H1 (cell line): ENCODE results near the gene VAPB. TPM values are rescaled to one million over a fixed set of nuclear protein-coding genes. Genes with fewer than 3 reads are reported as not detected.

Experiments used
- CTCF ChIA-PET: fragments of 300-600 bp; sonication (Branson Sonifier 250); formaldehyde crosslinking; loops from one replicate; lab custom pipeline; 2021; ENCODE audit not compliant: partially characterized antibody; lab: Charles Lee
- POLR2A ChIA-PET: fragments of 300-600 bp; sonication (Branson Sonifier 250); formaldehyde crosslinking; loops from one replicate; lab custom pipeline; 2021; ENCODE audit warnings: inconsistent platforms; ENCODE audit not compliant: partially characterized antibody; lab: Charles Lee
- DNase-seq, 2 experiments: peaks; one replicate each; pipeline versions ENCODE4 v3.0.0 to v3.0.0-alpha.2; 2010 to 2022; ENCODE audit warnings: low spot score in 2 of 2, low read depth in 1 of 2, mixed read lengths in 1 of 2
- FAIRE-seq: peaks from 2 replicates; lab custom pipeline; 2011; peaks lifted over from hg19 to GRCh38; lab: Jason Lieb, UNC
- H2AFZ ChIP-seq: 2 replicates; pipeline ENCODE4 v1.8.1; 2012; ENCODE audit warnings: low read length, inconsistent platforms
- H2AK5ac ChIP-seq: 2 replicates; pipeline ENCODE4 v1.6.1; 2013; ENCODE audit warnings: low read depth, low read length
- H2BK120ac ChIP-seq: replicated peaks from 2 replicates; pipeline ENCODE3; 2013; ENCODE audit warnings: low read depth, low read length, inconsistent platforms
- H2BK12ac ChIP-seq: 2 replicates; pipeline ENCODE4 v1.6.1; 2013; ENCODE audit warnings: low read depth, low read length
- H2BK15ac ChIP-seq: 2 replicates; pipeline ENCODE4 v1.6.1; 2013; ENCODE audit warnings: low read length
- H2BK20ac ChIP-seq: 2 replicates; pipeline ENCODE4 v1.6.1; 2013; ENCODE audit warnings: low read length
- H2BK5ac ChIP-seq: 2 replicates; pipeline ENCODE4 v1.6.1; 2013; ENCODE audit warnings: low read depth, low read length
- H3K14ac ChIP-seq: 2 replicates; pipeline ENCODE4 v1.6.1; 2013; ENCODE audit warnings: inconsistent platforms; ENCODE audit not compliant: insufficient read length
- H3K18ac ChIP-seq: 2 replicates; pipeline ENCODE4 v1.6.1; 2013; ENCODE audit warnings: low read length; ENCODE audit errors: extremely low read depth
- H3K23ac ChIP-seq: 2 replicates; pipeline ENCODE4 v1.6.1; 2013; ENCODE audit warnings: inconsistent platforms; ENCODE audit not compliant: insufficient read length
- H3K23me2 ChIP-seq: 2 replicates; pipeline ENCODE4 v1.6.1; 2013; ENCODE audit warnings: low read depth, low read length
- H3K27ac ChIP-seq: 2 replicates; pipeline ENCODE4 v1.6.1; 2011; ENCODE audit warnings: low read depth, low read length, inconsistent platforms
- H3K27me3 ChIP-seq, 4 experiments: replicated peaks in 1 of 4; 1 replicate in 1 of 4; 2 replicates in 3 of 4; pipeline versions ENCODE4 v1.6.1 to v1.8.1; 2011 to 2013; ENCODE audit warnings: low read length in 3 of 4, mild to moderate bottlenecking in 3 of 4, inconsistent platforms in 2 of 4, mixed read lengths in 2 of 4, moderate library complexity in 1 of 4; ENCODE audit not compliant: control insufficient read depth in 3 of 4, insufficient read depth in 3 of 4; ENCODE audit errors: extremely low read depth in 1 of 4
- H3K36me3 ChIP-seq, 4 experiments: 2 replicates each; pipeline versions ENCODE4 v1.6.1 to v1.8.1; 2011 to 2013; ENCODE audit warnings: mild to moderate bottlenecking in 4 of 4, low read length in 3 of 4, moderate library complexity in 2 of 4, control low read depth in 1 of 4, inconsistent platforms in 1 of 4; ENCODE audit not compliant: insufficient read depth in 4 of 4, control insufficient read depth in 2 of 4
- H3K4ac ChIP-seq: replicated peaks from 2 replicates; pipeline ENCODE3; 2013; ENCODE audit warnings: low read length, low read depth, mixed read lengths, inconsistent platforms; ENCODE audit not compliant: insufficient read length
- H3K4me1 ChIP-seq, 4 experiments: replicated peaks in 1 of 4; 1 replicate in 1 of 4; 2 replicates in 3 of 4; pipeline versions ENCODE4 v1.6.1 to v1.8.1; 2011 to 2013; ENCODE audit warnings: low read length in 3 of 4, inconsistent platforms in 2 of 4, mixed read lengths in 1 of 4; ENCODE audit not compliant: insufficient read depth in 4 of 4, control insufficient read depth in 3 of 4
- H3K4me2 ChIP-seq, 2 experiments: 2 replicates each; pipeline versions ENCODE4 v1.6.1 to v1.8.1; 2011 to 2013; ENCODE audit warnings: low read depth in 2 of 2, low read length in 2 of 2, control low read depth in 1 of 2, inconsistent platforms in 1 of 2, mild to moderate bottlenecking in 1 of 2; ENCODE audit not compliant: insufficient read depth in 1 of 2
- H3K4me3 ChIP-seq, 4 experiments: fragments of 200-600, 300-600 bp in 1 of 4; sonication (generic), shearing (Covaris generic), sonication (Bioruptor Twin) in 1 of 4; 2 replicates each; pipeline versions ENCODE4 v1.5.1 to v1.8.1; 2011 to 2016; ENCODE audit warnings: low read length in 4 of 4, low read depth in 3 of 4, control low read depth in 2 of 4, inconsistent platforms in 2 of 4, mild to moderate bottlenecking in 2 of 4, mixed read lengths in 1 of 4, moderate library complexity in 1 of 4; ENCODE audit not compliant: insufficient read depth in 2 of 4; ENCODE audit errors: extremely low read depth in 1 of 4
- H3K56ac ChIP-seq: replicated peaks from 2 replicates; pipeline ENCODE3; 2013; ENCODE audit warnings: low read depth, mild to moderate bottlenecking, mixed read lengths, low read length, inconsistent platforms; ENCODE audit not compliant: insufficient read length
- H3K79me1 ChIP-seq: 2 replicates; pipeline ENCODE4 v1.6.1; 2013; ENCODE audit warnings: low read depth, low read length, control low read depth
- H3K79me2 ChIP-seq, 2 experiments: 2 replicates each; pipeline versions ENCODE4 v1.6.1 to v1.8.1; 2012 to 2013; ENCODE audit warnings: low read length in 2 of 2, mild to moderate bottlenecking in 2 of 2, inconsistent platforms in 1 of 2; ENCODE audit not compliant: insufficient read depth in 2 of 2, control insufficient read depth in 1 of 2
- H3K9ac ChIP-seq, 4 experiments: replicated peaks in 1 of 4; 1 replicate in 1 of 4; 2 replicates in 3 of 4; pipeline versions ENCODE4 v1.6.1 to v1.8.1; 2011 to 2013; ENCODE audit warnings: low read depth in 3 of 4, low read length in 3 of 4, control low read depth in 2 of 4, mild to moderate bottlenecking in 2 of 4, moderate library complexity in 2 of 4, inconsistent platforms in 1 of 4; ENCODE audit errors: extremely low read depth in 1 of 4
- H3K9me3 ChIP-seq, 2 experiments: 2 replicates each; pipeline versions ENCODE4 v1.6.1 to v1.8.1; 2012 to 2013; ENCODE audit warnings: mild to moderate bottlenecking in 2 of 2, moderate library complexity in 2 of 2, control low read depth in 1 of 2, inconsistent platforms in 1 of 2, low read depth in 1 of 2, low read length in 1 of 2, mixed read lengths in 1 of 2; ENCODE audit not compliant: insufficient read depth in 2 of 2
- H4K20me1 ChIP-seq, 2 experiments: replicated peaks in 1 of 2; 2 replicates each; pipeline versions ENCODE3 to v1.8.1; 2011 to 2013; ENCODE audit warnings: inconsistent platforms in 2 of 2, low read length in 2 of 2, mild to moderate bottlenecking in 1 of 2; ENCODE audit not compliant: insufficient read depth in 2 of 2, control insufficient read depth in 1 of 2
- H4K5ac ChIP-seq: 2 replicates; pipeline ENCODE4 v1.6.1; 2013; ENCODE audit warnings: low read length, low read depth, mixed read lengths, inconsistent platforms; ENCODE audit not compliant: insufficient read length
- H4K8ac ChIP-seq: 2 replicates; pipeline ENCODE4 v1.8.0; 2013; ENCODE audit warnings: mild to moderate bottlenecking, moderate library complexity, low read length, inconsistent platforms; ENCODE audit not compliant: insufficient read depth; ENCODE audit errors: extremely low read depth
- H4K91ac ChIP-seq: replicated peaks from 2 replicates; pipeline ENCODE3; 2013; ENCODE audit warnings: low read length, mixed read lengths, inconsistent platforms; ENCODE audit not compliant: insufficient read length
- SUZ12 ChIP-seq: fragments of 200-600 bp; sonication (generic); IDR thresholded peaks from 2 replicates; pipeline ENCODE4 v1.6.1; 2012; ENCODE audit warnings: mild to moderate bottlenecking, inconsistent platforms, low read length, moderate library complexity, mixed read lengths
- WGBS, 2 experiments: shearing (Covaris generic) in 1 of 2; methylation state at CpG; one replicate each; pipeline versions ENCODE4 v1.1.6 to v1.1.7; 2013 to 2015; ENCODE audit warnings: low lambda C conversion rate in 2 of 2, mixed read lengths in 2 of 2, inconsistent platforms in 1 of 2, low coverage in 1 of 2, missing lambda C conversion rate in 1 of 2; ENCODE audit not compliant: insufficient replicate concordance in 2 of 2, insufficient coverage in 1 of 2, insufficient read length in 1 of 2; ENCODE audit errors: extremely low coverage in 1 of 2, missing lambda C conversion rate in 1 of 2; 5-methylcytosine and 5-hydroxymethylcytosine counted together
- polyA plus RNA-seq, 7 experiments: library from polyadenylated mRNA; depleted of rRNA in 3 of 7; stranded (reverse) in 5 of 7; unstranded in 2 of 7; fragments of >200 nt in 5 of 7; fragments of 200-250 nt in 2 of 7; gene quantifications; 1 replicate in 5 of 7; 2 replicates in 1 of 7; 4 replicates in 1 of 7; pipeline versions ENCODE4 v1.2.1 to v1.2.3, GENCODE V29; 2011 to 2013; ENCODE audit warnings: missing spikeins in 2 of 7, mixed read lengths in 2 of 7
- total RNA-seq: library from RNA; stranded (reverse); fragmentation: NEBNext Ultra II Directional; extraction: Animal tissue kit (Norgen Biotek cat#: 25700); gene quantifications from 2 replicates; pipeline ENCODE4 v1.2.1, GENCODE V29; 2021

Gene VAPB
- total and polyA plus RNA-seq, 2 of the 8 experiments (the other 6 are each of a cell fraction or from before 2014, with no cell fraction given): 24.4 to 62.8 TPM

DNA sequence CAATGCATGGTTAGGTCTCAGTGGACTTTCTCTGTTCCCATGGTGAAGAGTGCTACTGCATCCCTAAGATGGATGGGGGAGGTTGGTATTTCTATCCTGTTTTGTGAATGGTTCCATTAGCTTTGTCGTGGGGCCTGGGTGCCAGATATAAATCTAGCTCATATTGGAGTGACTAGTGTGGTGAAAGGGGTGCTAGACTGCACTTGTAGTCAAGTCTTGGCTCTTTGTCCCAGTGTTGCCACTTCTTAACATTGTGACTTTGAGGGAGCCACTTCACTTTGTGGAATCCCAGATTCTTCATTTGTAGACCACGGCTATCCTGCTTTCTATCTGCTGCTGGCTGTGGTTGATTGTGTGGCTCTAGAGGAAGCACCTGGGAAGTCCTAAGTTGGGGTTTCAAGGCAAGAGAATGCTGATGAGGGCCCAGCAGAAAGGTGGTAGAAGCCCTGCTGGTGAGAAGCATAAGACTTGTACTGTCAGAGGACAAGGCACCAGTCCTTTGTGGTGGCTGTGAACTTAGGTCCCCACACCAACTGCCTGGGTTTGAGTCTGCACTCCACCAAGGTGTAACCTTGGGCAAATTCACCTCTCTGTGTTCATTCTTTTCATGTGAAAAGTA lies 44.1 kb downstream of the VAPB start:
- Histone ChIP-seq H3K27me3 (no peaks in the 10 kb centered on the region), H3K56ac (no peak overlapping the region), H3K79me2 (peaks cover 13 to 86% of the 10 kb centered on the region in 2 experiments; a peak in 3 of 4 replicates), H3K23ac (no peak overlapping the region), H3K23me2 (no peaks in the 10 kb centered on the region), H3K4me3 (no peak overlapping the region), H4K20me1 (peaks cover 0 to 2% of the 10 kb centered on the region in 2 experiments), H3K79me1 (peaks cover 6% of the 10 kb centered on the region), H3K4ac (no peak overlapping the region), H3K4me1 (peaks cover 0 to 18% (median 7%) of the 10 kb centered on the region in 4 experiments; a peak in 4 of 7 replicates), H2BK120ac (no peak overlapping the region), H2AFZ (no peak overlapping the region), H2BK15ac (no peak overlapping the region), H3K9me3 (no peaks in the 10 kb centered on the region), H2AK5ac (no peak overlapping the region), H3K9ac (no peak overlapping the region), H4K5ac (no peak overlapping the region), H3K27ac (no peak overlapping the region), H3K36me3 (peaks cover 0 to 7% (median 0%) of the 10 kb centered on the region in 4 experiments; a peak in 1 of 8 replicates), H2BK20ac (no peak overlapping the region), H3K18ac (no peak overlapping the region; the same call in 1 of the 2 replicates), H3K14ac (no peak overlapping the region), H2BK12ac (no peak overlapping the region), H2BK5ac (no peak overlapping the region), H4K8ac (no peak overlapping the region), H4K91ac (no peak overlapping the region), H3K4me2 (no peak overlapping the region)
- 89% methylated on average over 2 of the region's 2 CpGs; no CpG with 5 or more reads in 1 of the 2 experiments for WGBS, 2 experiments
- DNase-seq (no peak), FAIRE-seq (no peak)
- ChIA-PET POLR2A (interaction anchor here (1.0 to 2.0 kb wide), 2 partner anchors 9 to 17 kb away, joined by 3 to 8 read pairs; no protein-coding TSS in a partner anchor), CTCF (interaction anchor here (0.9 to 2.6 kb wide), 7 partner anchors 8 to 223 kb away, joined by 3 to 12 read pairs (median 4); no protein-coding TSS in a partner anchor)
- TF ChIP-seq SUZ12: no peak
